NCI-H187 (cell line): ENCODE data around the gene ZXDC.

Experiments
- DNase-seq, 2 experiments: peaks; one replicate each; lab custom pipeline; 2025; lab: John Stamatoyannopoulos, UW

ZXDC gene

DNA sequence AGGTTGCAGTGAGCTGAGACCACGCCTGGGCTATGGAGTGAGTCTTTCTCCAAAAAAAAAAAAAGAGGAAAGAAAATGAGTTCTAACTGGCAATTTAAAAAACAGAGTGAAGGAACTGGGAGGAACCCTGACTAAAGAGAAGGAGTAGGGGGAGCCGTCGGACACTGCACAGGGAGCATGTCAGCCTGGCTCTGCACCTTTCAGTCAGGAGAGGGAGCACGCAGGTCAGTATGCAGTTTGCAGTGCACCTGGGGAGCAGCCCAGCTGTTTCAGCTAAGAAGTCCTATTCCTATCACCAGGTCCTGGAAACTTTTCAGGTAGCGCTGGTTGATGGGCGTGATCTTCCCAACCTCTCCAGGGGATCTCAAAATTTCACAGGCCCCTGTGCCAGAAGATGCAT lies 14.9 kb upstream of the ZXDC start:
- no peak for DNase-seq

DNA sequence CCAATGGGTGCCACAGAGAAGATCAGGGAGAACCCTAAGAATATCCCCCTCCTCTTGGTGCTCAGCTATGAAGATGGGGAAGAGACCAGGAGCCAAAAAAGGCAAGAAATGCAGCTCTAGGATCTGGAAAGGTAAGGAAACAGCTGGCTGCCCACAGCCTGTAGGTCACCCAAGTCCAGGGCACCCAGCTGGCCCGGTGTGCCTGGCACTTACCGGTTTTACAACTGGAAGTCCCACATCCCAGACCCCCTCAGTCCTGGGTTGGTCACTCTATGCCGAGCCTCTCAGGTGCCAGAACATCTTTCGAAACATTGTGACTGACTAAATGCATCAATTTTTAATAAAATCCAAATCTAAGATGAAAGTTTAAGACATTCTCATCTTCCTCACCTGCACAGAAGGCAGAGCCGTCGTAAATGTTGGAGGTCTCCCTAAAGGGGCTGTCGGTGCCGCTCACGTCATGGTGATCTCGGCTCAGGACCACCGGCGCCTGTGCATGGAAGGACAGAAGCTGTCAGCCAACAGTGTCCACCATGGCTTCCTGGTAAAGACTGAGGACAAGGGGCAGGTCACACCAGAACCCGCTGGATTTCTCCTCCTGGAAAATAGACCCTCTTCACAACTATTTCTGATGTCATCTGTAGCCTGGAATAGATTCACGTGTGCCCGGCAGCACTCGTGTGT lies 13.3 kb upstream of the ZXDC start:
- no peak for DNase-seq

DNA sequence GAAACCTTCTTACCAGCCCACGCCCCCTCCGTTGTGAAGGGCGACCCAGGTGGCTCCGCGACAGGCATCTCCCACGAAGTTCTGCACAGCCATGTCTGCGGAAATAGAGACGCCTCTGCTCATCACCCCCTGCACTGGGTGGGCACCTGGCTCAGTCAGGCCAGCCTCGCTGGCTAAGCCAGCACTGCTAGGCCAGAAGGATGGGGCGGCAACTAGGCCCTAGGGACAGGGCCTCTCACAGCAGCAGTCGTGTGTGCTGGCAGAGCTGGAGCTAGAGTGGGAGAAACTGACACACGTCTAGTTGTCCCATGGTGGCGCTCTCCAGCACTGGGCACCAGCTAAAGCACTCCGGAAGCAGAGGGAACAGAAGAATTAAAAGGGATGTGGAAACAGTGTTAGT lies 12.5 kb upstream of the ZXDC start:
- DNase-seq = no peak

- no peak for DNase-seq
These were observed 11.6 kb upstream of the ZXDC start for GRCh38 chr3:126487151-126487771.

DNA sequence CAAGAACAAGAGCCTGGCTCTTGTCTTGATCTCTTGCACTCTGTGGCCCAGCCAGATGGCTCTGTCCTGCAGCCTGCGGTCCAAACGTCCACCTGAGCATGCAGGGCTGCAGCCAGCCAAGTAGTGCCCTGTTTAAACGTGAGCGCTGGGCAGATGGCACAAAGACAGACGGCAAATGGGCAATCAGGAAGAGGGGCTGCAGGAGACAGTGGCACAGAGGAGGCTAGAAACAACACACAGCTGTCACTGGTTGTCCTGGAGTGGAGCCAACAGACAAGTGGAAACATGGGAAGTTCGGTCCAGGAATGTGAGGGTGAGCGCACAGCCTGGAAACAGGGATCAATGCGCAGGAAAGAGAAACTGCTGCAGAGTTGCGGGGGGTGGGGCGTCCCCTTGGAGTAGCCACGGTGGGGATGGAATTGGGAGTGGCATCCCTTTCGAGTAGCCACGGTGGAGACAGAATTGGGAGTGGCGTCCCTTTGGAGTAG lies 10.7 kb upstream of the ZXDC start:
- DNase-seq = no peak

DNA sequence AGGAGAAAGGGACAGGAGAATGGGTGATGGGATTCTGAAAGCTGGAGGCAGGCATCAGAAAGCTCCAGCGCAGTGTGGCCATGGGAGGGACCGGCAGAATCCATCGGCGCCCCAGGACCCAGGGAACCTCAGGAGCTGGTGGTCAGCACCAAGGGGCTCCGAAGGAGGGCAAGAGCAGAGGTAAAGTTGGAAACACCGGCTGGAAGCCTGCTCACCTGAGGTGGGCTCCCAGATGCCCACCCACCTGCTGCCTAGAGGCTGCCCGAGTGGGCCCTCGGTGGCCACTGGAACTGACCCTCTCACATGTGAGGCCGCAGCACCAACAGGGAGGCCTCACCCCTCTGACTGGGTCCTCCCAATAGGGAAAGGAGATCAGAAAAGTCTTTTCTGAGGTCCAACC lies 10.3 kb upstream of the ZXDC start:
- DNase-seq = no peak

DNA sequence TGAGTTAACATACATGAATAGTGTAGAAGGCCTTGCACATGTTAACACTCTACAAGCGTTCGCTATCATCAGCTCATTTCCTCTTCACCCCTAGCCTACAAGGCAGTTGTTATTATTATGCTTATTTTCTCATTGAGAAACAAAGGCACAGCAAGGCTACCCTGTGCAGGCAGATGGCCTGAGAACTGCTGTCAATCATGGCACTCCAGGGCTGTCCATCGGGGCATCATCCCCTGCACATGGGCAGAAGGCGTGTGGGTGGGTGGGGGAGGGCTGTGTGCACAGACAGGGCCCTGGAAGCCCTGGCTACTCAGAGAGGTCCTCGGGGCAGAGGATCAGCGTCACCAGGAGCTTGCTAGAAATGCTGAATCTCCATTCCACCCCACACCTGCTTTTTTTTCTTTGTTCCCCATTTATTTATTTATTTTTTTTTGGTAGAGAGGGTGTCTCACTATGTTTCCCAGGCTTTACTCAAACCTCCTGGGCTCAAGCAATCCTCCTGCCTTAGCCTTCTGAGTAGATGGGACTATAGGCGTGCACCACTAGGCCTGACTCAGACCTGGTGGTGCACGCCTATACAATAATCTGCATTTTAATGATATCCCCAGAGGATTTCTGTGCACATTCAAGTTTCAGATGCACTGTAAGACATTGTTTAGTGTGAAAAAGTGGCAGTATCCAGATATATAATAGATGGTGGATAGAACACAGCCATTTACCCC lies 9.6 kb upstream of the ZXDC start:
- DNase-seq = no peak

- DNase-seq = no peak
These were observed 9.0 kb upstream of the ZXDC start for GRCh38 chr3:126484662-126485061.

- DNase-seq = no peak
These were observed 8.5 kb upstream of the ZXDC start for GRCh38 chr3:126484148-126484547.

DNA sequence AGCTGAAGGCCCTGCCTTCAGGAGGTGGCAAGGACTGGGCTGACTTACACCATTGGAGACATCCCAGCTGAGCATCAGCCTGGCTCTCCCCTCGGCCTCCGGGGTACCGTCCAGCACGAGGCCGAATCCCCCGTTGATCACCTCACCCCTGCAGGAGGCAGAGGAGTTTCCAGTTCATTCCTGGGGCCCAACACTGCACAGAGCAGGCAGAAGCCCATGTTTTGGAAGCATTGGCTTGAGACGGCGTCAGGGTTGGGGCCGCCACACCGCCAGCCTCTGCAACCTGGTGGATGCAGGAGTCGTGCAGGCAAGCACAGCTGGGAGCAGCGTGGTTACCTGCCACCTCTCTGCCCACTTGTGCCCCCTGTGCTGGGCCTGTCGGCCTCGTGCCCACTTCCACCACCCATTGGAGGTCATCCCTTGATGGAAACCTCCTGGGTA lies 7.7 kb upstream of the ZXDC start:
- DNase-seq = no peak

GRCh38 chr3:126482503-126483255 lies 7.0 kb upstream of the ZXDC start:
- DNase-seq = no peak

- DNase-seq = no peak
These were observed 6.3 kb upstream of the ZXDC start for GRCh38 chr3:126481808-126482502.

DNA sequence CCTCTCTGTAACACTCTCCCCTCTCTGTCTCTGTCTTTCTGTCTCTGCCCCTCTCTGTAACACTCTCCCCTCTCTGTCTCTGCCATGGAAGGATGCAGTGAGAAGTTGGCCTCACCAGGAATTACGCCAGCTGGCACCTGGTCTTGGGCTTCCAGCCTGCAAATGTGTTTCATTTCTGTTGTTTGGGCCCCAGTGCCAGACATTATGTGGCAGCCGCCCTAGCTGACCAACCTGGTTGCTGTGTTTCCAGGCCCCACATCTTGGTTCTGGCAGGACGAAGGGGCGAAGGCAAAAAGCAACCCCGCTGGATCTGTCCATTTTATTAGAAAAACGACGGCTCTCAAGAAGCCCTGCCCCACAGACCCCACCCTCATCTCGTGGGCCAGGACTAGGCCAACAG lies 5.2 kb upstream of the ZXDC start:
- no peak for DNase-seq

- no peak for DNase-seq
These were observed 4.5 kb upstream of the ZXDC start for GRCh38 chr3:126480206-126480605.

DNA sequence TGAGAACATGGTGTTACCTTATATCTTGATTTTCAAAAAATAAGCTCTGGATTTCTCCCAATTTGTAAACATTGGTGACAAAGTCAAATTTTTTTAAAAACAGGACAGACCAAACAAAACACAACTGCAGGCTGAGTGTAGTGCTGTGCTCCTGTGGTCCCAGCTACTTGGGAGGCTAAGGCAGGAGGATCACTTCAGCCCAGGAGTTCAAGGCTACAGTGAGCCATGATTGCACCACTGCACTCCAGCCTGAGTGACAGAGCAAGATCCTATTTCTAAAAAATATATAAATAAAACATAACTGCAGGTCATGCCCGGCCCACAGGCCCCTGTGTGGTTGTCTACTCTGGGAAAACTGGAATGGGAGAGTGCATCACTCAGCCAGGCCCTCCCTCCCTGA lies 4.0 kb upstream of the ZXDC start:
- DNase-seq = no peak

DNA sequence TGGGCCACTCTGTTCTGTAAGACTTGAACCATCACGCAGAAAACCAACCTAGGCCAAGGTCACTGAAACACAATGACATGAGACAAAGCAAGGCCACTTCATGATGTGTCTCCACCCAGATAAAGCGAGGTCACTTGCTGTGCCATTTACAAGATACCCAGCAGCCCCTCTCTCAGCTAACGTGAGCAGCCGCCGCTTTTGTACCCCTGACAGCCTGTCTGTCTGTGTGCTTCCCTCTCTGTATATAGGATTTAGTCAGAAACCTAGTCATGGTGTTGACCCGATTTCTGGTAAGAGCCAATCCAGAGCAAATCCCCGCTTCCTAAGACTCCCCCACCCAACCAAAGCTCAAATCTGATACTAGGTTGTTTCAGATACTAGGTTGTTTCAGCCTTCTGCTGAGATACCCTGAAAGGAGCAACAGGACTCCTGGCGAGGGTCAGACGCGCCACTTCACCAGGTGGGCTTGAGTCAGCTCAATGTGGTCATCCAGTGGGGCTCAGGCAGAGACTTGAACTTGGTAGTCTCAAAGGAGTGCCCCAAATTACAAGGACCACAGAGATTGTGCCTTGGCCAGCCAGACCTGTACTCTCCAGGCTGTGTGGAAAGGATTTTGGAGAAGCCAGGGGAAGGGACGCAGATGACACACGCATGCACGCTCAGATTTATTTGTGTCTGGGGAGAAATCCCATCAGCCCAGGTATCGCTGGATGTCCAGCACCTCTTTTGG lies 3.1 kb upstream of the ZXDC start:
- no peak for DNase-seq

DNA sequence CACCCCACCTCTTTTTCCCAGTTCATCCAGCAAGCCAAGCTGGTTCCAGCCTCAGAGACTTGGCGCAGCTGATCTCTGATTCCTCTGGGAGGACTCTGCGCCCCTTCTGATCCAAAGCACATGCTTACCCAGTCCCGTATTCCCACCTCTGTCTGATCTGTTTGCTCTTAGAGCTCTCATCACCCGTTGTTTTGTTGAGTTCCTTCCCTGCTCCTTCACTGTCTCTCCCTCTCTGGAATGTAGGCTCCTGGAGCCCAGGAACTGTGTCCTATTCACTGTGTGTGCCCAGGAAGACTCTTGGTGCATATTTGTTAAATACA lies 1.3 kb upstream of the ZXDC start:
- no peak for DNase-seq

DNA sequence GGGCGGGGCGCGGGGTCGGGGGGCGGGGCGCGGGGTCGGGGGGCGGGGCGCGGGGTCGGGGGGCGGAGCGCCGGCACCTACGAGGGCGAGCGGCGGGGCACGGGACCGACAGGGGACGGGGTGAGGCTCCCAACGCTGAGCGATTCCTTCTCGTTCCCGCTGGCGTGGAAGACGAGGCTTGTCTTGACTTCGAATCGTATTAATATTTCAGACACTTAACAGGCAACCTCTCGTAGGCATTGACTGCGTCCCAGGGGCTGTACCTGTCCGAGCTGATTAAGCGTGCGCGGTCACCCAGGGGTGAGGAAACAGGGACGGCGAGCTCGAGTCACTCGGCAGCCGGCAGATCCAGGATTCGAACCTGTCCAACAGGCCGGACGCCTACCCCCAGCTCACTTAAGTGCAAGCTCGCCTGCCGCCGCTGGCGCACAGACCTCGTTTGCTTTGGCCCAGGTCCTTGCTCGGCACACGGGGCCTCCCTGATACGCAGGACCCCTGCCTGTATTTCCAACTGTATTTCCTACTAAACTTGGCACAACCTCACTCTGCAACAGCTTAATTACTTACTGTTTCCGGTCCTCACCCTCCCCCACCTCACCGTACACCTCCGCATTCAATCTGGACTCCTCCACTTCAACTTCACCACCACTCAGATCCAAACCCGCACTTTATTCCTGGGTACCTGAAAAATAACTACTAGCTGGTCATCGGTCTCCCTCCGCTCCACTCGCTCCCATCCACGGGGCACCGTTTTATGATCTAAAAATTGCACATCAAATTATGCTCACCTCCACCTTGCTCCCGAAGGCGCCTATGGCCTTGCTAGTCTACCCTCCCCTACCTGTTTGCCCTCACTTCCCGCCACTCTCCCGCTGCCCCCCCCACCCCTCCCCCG lies 722 bp upstream of the ZXDC start:
- no peak for DNase-seq

- DNase-seq = no peak
These were observed 936 bp downstream of the ZXDC start for GRCh38 chr3:126474498-126475412.
